Neural crest cell (in vitro differentiated cells): ENCODE results near the gene CLK3. TPM values are rescaled to one million over a fixed set of nuclear protein-coding genes. Genes with fewer than 3 reads are reported as not detected.
A peak's percentile ranks its signal among the peaks of the same experiment; 100 is the strongest.
"Not testable (repeated sequence)": the region's sequence is repeated elsewhere in the genome, so short reads cannot be mapped to it uniquely, and the experiment has no call there.

ENCODE experiments used
- DNase-seq: peaks from one replicate; pipeline ENCODE4 v3.0.0; 2021; ENCODE audit warnings: low read depth, mixed read lengths, low spot score
- H3K27ac Mint-ChIP-seq: one replicate; pipeline ENCODE4 v1.8.0; 2021; ENCODE audit warnings: mild to moderate bottlenecking, mixed read lengths; ENCODE audit not compliant: unreplicated experiment
- H3K27me3 Mint-ChIP-seq: 2 replicates; pipeline ENCODE4 v1.8.0; 2021; ENCODE audit warnings: low read depth, mild to moderate bottlenecking, mixed read lengths
- H3K36me3 Mint-ChIP-seq: 2 replicates; pipeline ENCODE4 v1.8.0; 2021; ENCODE audit warnings: low read depth, mild to moderate bottlenecking, mixed read lengths
- H3K4me1 Mint-ChIP-seq: 2 replicates; pipeline ENCODE4 v1.8.0; 2021; ENCODE audit warnings: mixed read lengths
- H3K4me3 Mint-ChIP-seq: one replicate; pipeline ENCODE4 v1.8.0; 2021; ENCODE audit warnings: mild to moderate bottlenecking, mixed read lengths
- H3K9me3 Mint-ChIP-seq: 2 replicates; pipeline ENCODE4 v1.8.0; 2021; ENCODE audit warnings: mixed read lengths
- CTCF ChIP-seq: fragments of 200-600 bp; sonication (generic); conservative IDR thresholded peaks from 2 replicates; pipeline ENCODE4 v1.5.0; 2021; ENCODE audit warnings: antibody characterized with exemption, mild to moderate bottlenecking
- total RNA-seq: library from RNA; stranded (reverse); gene quantifications from 2 replicates; pipeline ENCODE4 v1.2.1, GENCODE V29; 2021

The CLK3 gene
- total RNA-seq, 1 donor from 2014 or later: 88.7 TPM

- Mint-ChIP-seq H3K36me3 (peaks cover 22% of the 10 kb centered on the region), H3K27me3 (peaks cover 2% of the 10 kb centered on the region), H3K9me3 (no peaks in the 10 kb centered on the region), H3K27ac (peak overlapping the region; percentile 57), H3K4me3 (no peak overlapping the region), H3K4me1 (peaks cover 10% of the 10 kb centered on the region)
- no peak for TF ChIP-seq CTCF
- DNase-seq: no peak
Measured at GRCh38 chr15:74595271-74595670, 20.4 kb upstream of the CLK3 start.

DNA sequence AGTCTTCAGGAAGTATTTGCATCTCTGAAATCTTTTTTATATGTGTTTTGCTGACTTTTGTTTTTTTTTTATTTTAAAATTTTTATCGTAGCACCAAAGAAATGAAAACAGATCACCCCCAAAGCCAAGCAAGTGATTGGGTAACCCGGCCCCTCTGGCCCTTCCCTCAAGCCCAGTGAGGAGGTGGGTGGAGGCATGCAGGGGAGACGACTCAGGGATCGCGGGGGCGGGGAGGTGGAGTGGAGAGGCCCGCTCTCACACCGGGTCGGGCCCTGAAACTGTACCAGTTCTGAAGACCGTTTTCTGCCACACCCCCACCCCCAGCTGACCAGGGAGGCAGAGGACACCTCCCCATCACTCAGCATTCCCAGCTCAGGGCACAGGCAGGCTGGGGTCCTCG, 18.9 kb upstream of the CLK3 start:
- not testable (repeated sequence) for H3K9me3 Mint-ChIP-seq, DNase-seq, H3K27ac Mint-ChIP-seq, H3K4me3 Mint-ChIP-seq, H3K27me3 Mint-ChIP-seq
- peaks cover 12% of the 10 kb centered on the region for H3K4me1 Mint-ChIP-seq
- peaks cover 21% of the 10 kb centered on the region for H3K36me3 Mint-ChIP-seq

DNA sequence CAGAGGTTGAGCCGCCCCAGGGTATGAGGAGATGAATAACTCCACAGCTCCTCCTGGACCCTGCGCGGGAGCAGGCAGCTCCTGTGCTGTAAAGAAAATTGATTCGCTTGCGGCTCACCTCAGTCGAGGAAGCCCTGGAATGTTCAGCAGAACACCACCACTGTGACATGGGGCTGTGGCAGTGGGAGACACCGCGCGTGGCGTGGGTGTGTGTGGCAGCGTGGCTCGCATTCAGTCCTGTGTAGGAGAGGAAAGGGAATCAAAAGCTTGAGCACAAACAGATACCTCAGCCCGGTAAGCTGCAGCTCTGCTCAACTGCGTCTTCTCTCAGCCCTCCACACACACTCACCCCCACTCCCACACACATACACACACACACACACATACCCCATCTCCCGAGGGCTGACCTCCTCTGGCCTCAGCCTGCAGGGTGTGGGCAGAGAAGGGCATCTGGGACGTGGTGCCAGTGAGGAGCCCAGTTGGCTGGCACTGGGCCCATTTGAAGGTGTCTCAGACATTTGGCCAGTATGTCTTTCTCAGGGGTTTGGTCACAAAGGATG, 18.4 kb upstream of the CLK3 start:
- peaks cover 21% of the 10 kb centered on the region for H3K36me3 Mint-ChIP-seq
- H3K4me1 Mint-ChIP-seq: peaks cover 13% of the 10 kb centered on the region
- DNase-seq, H3K4me3 Mint-ChIP-seq, H3K9me3 Mint-ChIP-seq, H3K27me3 Mint-ChIP-seq, H3K27ac Mint-ChIP-seq: not testable (repeated sequence)

DNA sequence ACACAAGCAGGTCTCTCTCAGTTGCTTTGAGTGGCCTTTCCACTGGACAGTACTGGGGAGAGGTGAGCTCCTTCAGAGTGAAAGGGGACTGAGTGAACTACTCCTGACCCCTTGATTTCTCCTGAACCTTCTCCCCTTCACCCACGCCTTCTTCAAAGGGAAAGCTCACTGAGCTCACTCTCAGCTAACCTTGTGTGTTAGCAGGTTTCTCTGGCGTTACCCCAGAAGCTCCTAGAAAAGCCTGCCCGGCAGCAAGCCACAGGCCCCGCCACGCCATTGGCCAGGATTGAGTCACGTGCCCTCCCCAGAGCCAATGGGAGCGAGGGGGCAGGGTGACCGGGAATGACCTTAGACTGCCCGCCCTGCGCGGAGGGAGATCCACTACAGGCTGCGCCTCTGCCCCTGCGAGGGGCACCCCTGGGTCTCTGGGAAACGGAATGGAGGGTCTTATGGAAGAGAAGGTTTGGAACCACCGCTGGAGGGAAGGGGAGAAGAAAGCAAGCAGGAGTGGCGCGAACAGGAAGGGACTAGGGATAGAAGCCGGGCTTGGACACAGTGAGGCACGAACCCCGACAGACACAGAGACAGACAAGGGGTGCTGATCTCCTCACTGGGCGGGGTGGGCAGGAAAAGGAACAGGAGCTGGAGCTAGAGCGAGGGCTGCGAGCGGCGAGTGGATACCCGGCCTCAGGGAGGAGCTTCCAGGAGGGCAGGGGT, 17.4 kb upstream of the CLK3 start:
- Mint-ChIP-seq H3K27me3 (peaks cover 2% of the 10 kb centered on the region), H3K4me3 (peak overlapping the region; percentile 59), H3K4me1 (peaks cover 13% of the 10 kb centered on the region), H3K36me3 (peaks cover 18% of the 10 kb centered on the region), H3K27ac (peak overlapping the region; percentile 98), H3K9me3 (no peaks in the 10 kb centered on the region)
- DNase-seq: peak; percentile 41
- TF ChIP-seq CTCF: no peak

- no peak for DNase-seq
- no peak overlapping the region for H3K27ac Mint-ChIP-seq
- peaks cover 15% of the 10 kb centered on the region for H3K36me3 Mint-ChIP-seq
- no peak overlapping the region for H3K4me3 Mint-ChIP-seq
- TF ChIP-seq CTCF: no peak
- H3K27me3 Mint-ChIP-seq: peaks cover 2% of the 10 kb centered on the region
- H3K4me1 Mint-ChIP-seq: peaks cover 13% of the 10 kb centered on the region
- no peaks in the 10 kb centered on the region for H3K9me3 Mint-ChIP-seq
Measured at GRCh38 chr15:74599156-74599555, 16.5 kb upstream of the CLK3 start.

- peaks cover 2% of the 10 kb centered on the region for H3K27me3 Mint-ChIP-seq
- H3K36me3 Mint-ChIP-seq: peaks cover 4% of the 10 kb centered on the region
- no peaks in the 10 kb centered on the region for H3K9me3 Mint-ChIP-seq
- H3K4me3 Mint-ChIP-seq: no peak overlapping the region
- no peak for DNase-seq
- no peak for TF ChIP-seq CTCF
- H3K4me1 Mint-ChIP-seq: peaks cover 18% of the 10 kb centered on the region
- H3K27ac Mint-ChIP-seq: no peak overlapping the region
Measured at GRCh38 chr15:74603026-74603788, 12.4 kb upstream of the CLK3 start.
